OCI-LY7 (cell line): Measurements from ENCODE around the gene PGPEP1. TPM values are rescaled to one million over a fixed set of nuclear protein-coding genes. Genes with fewer than 3 reads are reported as not detected.

Experiments
- BruUV-seq: library from RNA; stranded (reverse); fragments of 400-500 nt; replicated peaks from 2 replicates; lab custom pipeline; 2021; lab: Mats Ljungman, UMichigan
- CTCF ChIA-PET: fragments of 300-600 bp; sonication (Branson Sonifier 250); formaldehyde crosslinking; loops from one replicate; lab custom pipeline; 2022; ENCODE audit warnings: antibody characterized with exemption; ENCODE audit not compliant: unreplicated experiment; lab: Charles Lee
- POLR2A ChIA-PET: fragments of 300-600 bp; sonication (Branson Sonifier 250); formaldehyde crosslinking; loops from one replicate; lab custom pipeline; 2022; ENCODE audit warnings: antibody characterized with exemption; lab: Charles Lee
- DNase-seq: peaks from one replicate; pipeline ENCODE4 v3.0.0-alpha.2; 2015; ENCODE audit warnings: low spot score
- H2AFZ ChIP-seq: fragments of 200-600 bp; sonication (generic), shearing (Covaris generic); 2 replicates; pipeline ENCODE4 v1.6.1; 2014; ENCODE audit warnings: mild to moderate bottlenecking, antibody characterized with exemption, low read length, moderate library complexity
- H3K27ac ChIP-seq: fragments of 200-600 bp; sonication (generic); 2 replicates; pipeline ENCODE4 v1.5.1; 2014; ENCODE audit warnings: mixed run types, low read depth, mild to moderate bottlenecking, moderate library complexity, low read length, inconsistent platforms; ENCODE audit not compliant: poor library complexity, severe bottlenecking
- H3K36me3 ChIP-seq: fragments of 200-600 bp; sonication (generic); 2 replicates; pipeline ENCODE4 v1.6.1; 2014; ENCODE audit warnings: mild to moderate bottlenecking, antibody characterized with exemption, low read length, moderate library complexity, mixed read lengths; ENCODE audit not compliant: insufficient read depth
- H3K4me1 ChIP-seq: fragments of 200-600 bp; sonication (generic); 2 replicates; pipeline ENCODE4 v1.5.1; 2014; ENCODE audit warnings: mild to moderate bottlenecking, low read length; ENCODE audit not compliant: insufficient read depth, poor library complexity, severe bottlenecking
- H3K4me2 ChIP-seq: fragments of 200-600 bp; sonication (generic); 2 replicates; pipeline ENCODE4 v1.6.1; 2014; ENCODE audit warnings: mild to moderate bottlenecking, low read length
- H3K4me3 ChIP-seq: fragments of 200-600 bp; sonication (generic); 2 replicates; pipeline ENCODE4 v1.5.1; 2014; ENCODE audit warnings: mild to moderate bottlenecking, low read depth, low read length; ENCODE audit not compliant: poor library complexity, severe bottlenecking
- H3K79me2 ChIP-seq: fragments of 200-600 bp; sonication (generic); 2 replicates; pipeline ENCODE4 v1.6.1; 2016; ENCODE audit warnings: low read depth, mild to moderate bottlenecking, low read length, moderate library complexity, mixed read lengths; ENCODE audit not compliant: insufficient read depth
- H3K9me2 ChIP-seq: fragments of 200-600 bp; sonication (generic); 2 replicates; pipeline ENCODE4 v1.6.1; 2016; ENCODE audit warnings: mild to moderate bottlenecking, low read length, mixed read lengths; ENCODE audit not compliant: insufficient read depth
- H3K9me3 ChIP-seq: fragments of 200-600 bp; sonication (generic); 2 replicates; pipeline ENCODE4 v1.6.1; 2014; ENCODE audit warnings: mild to moderate bottlenecking, mixed run types, low read length, mixed read lengths
- H4K20me1 ChIP-seq: fragments of 200-600 bp; sonication (generic); 2 replicates; pipeline ENCODE4 v1.6.1; 2014; ENCODE audit warnings: mild to moderate bottlenecking, antibody characterized with exemption, low read length, moderate library complexity, mixed read lengths; ENCODE audit not compliant: insufficient read depth
- CTCF ChIP-seq: fragments of 200-600 bp; sonication (generic); conservative IDR thresholded peaks from 2 replicates; pipeline ENCODE4 v1.5.1; 2014; ENCODE audit warnings: mild to moderate bottlenecking, antibody characterized with exemption, low read length, moderate library complexity, mixed read lengths
- EZH2phosphoT487 ChIP-seq: fragments of 200-600 bp; sonication (generic); IDR thresholded peaks from 2 replicates; pipeline ENCODE4 v1.6.1; 2018; ENCODE audit warnings: low read depth, borderline replicate concordance, mild to moderate bottlenecking, mixed run types, antibody characterized with exemption, low read length, moderate library complexity, mixed read lengths
- intact Hi-C: fragments of 100-400 bp; cut with micrococcal nuclease; formaldehyde crosslinking; loops from one replicate; pipeline ENCODE4 v1.10.0; 2022; ENCODE audit not compliant: unreplicated experiment
- total RNA-seq, 2 experiments: library from RNA; depleted of rRNA in 1 of 2; stranded (reverse); fragments of >200 nt in 1 of 2; shearing (Covaris generic) in 1 of 2; gene quantifications; 2 replicates each; pipeline ENCODE4 v1.2.3, GENCODE V29; 2014 to 2022

Gene PGPEP1
- total RNA-seq, 2 experiments from 2014 or later: 15.2 to 44.1 TPM

DNA sequence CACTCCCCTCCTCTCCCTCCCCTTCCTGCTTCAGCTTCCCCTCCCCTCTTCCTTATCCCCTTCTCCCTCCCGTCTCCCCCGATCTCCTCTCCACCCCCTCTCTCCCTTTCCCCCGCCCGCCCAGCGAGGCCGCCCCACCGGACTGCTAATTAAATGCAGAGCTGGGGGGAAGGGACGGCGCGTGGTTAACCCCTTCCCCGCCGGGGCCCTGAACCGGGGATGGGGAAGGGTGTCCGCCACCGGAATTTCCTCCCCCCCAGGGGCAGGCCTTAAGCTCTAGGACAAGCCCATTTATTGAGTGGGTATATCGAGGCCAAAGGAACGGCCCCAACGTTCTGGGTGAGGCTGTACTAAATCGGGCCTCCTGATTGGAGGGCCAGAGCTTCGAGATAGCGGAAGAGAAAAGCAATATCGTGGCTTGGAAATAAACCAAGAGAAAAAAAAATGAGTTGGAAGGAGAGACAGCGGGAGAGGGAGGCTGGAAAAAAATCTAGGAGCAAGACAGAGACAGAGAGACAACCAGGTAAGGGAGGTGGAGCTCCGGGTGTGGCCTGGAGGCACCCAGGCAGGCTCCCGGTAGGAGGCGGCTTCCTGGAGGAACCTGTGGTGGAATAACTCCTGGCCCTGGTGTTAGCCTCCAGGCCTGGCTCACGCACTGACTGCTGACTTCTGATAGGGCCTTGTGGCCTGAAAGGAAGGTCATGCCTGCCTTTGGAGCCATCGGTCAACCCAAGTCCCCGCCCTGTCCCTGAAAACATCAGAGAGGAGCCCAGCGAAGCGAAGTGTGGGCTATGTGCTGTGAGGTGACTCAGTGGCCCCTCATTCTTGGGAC lies 47.4 kb upstream of the PGPEP1 start:
- H3K36me3 ChIP-seq: no peaks in the 10 kb centered on the region
- ChIA-PET POLR2A (interaction anchor here (0.6 to 3.1 kb wide), 13 partner anchors 9 to 628 kb away, joined by 3 to 38 read pairs (median 5); partner anchors contain the start of genes JUND and LSM4), CTCF (interaction anchor here (0.6 to 1.4 kb wide), 8 partner anchors 10 to 557 kb away, joined by 3 to 10 read pairs (median 4); partner anchors contain the start of gene JUND)
- peaks cover 57% of the 10 kb centered on the region for H3K4me1 ChIP-seq
- H2AFZ ChIP-seq: peak overlapping the region; percentile 83
- H3K4me3 ChIP-seq: peak overlapping the region; percentile 73
- no peaks in the 10 kb centered on the region for H3K79me2 ChIP-seq
- TF ChIP-seq CTCF: no peak
- TF ChIP-seq EZH2phosphoT487: no peak
- no peaks in the 10 kb centered on the region for H3K9me2 ChIP-seq
- DNase-seq: peak; percentile 60
- H3K4me2 ChIP-seq: peak overlapping the region; percentile 87
- intact Hi-C loops: loop anchor here (1.0 kb wide), 1 partner anchor 12 kb away; the partner anchor contains the start of gene JUND
- BruUV-seq: TSS peak; percentile 52
- no peaks in the 10 kb centered on the region for H4K20me1 ChIP-seq
- H3K27ac ChIP-seq: peak overlapping the region; percentile 59
- no peaks in the 10 kb centered on the region for H3K9me3 ChIP-seq

GRCh38 chr19:18293642-18294466 lies 46.5 kb upstream of the PGPEP1 start:
- Histone ChIP-seq H3K4me1 (peaks cover 57% of the 10 kb centered on the region), H3K9me2 (no peaks in the 10 kb centered on the region), H3K4me2 (peak overlapping the region; percentile 87), H4K20me1 (no peaks in the 10 kb centered on the region), H2AFZ (peak overlapping the region; percentile 83; the same call in 1 of the 2 replicates), H3K79me2 (no peaks in the 10 kb centered on the region), H3K4me3 (peak overlapping the region; percentile 73), H3K9me3 (no peaks in the 10 kb centered on the region), H3K27ac (peak overlapping the region; percentile 59), H3K36me3 (no peaks in the 10 kb centered on the region)
- ChIA-PET POLR2A (interaction anchor here (0.6 to 3.1 kb wide), 7 partner anchors 9 to 36 kb away, joined by 3 to 38 read pairs (median 5); partner anchors contain the start of genes JUND and LSM4), CTCF (no interaction called here)
- DNase-seq: no peak
- intact Hi-C loops: no loop called here
- no TSS peak for BruUV-seq
- TF ChIP-seq CTCF (no peak), EZH2phosphoT487 (no peak)
